SK-N-DZ (cell line): ENCODE measurements around the gene VSNL1.

Experiments
- DNase-seq: peaks from one replicate; pipeline ENCODE4 v3.0.0-alpha.2; 2015; ENCODE audit warnings: low spot score

Gene VSNL1

GRCh38 chr2:17689010-17689409, 148.5 kb downstream of the VSNL1 start:
- DNase-seq = no peak

GRCh38 chr2:17690776-17691175, 150.3 kb downstream of the VSNL1 start:
- no peak for DNase-seq
